ENCODE measurements around the gene DNAJB7.
A peak's percentile ranks its signal among the peaks of the same experiment; 100 is the strongest.

Gene DNAJB7

GRCh38 chr22:40819599-40820140 lies 42.2 kb downstream of the DNAJB7 start:
- Mint-ChIP-seq H3K4me1 (ENCODE audit: low read depth) (peaks cover 26% of the 10 kb centered on the region), H3K36me3 (ENCODE audit: low read depth) (peaks cover 7% of the 10 kb centered on the region), H3K4me3 (peak overlapping the region; percentile 85), H3K9me3 (no peaks in the 10 kb centered on the region), H3K27me3 (ENCODE audit: low read depth) (no peaks in the 10 kb centered on the region), H3K27ac (peak overlapping the region; percentile 63)

- Mint-ChIP-seq H3K36me3 (ENCODE audit: low read depth) (peaks cover 7% of the 10 kb centered on the region), H3K4me1 (ENCODE audit: low read depth) (peaks cover 26% of the 10 kb centered on the region), H3K27ac (peak within 1 kb of the TSS; percentile 91), H3K9me3 (no peaks in the 10 kb centered on the region), H3K4me3 (peak within 1 kb of the TSS; percentile 85), H3K27me3 (ENCODE audit: low read depth) (no peaks in the 10 kb centered on the region)
Observed at GRCh38 chr22:40818747-40819598, 42.9 kb downstream of the DNAJB7 start, which contains the start of gene SLC25A17. TSS of gene SLC25A17 (minus strand) at chr22:40819346. CDS start at chr22:40819248, 98 bp downstream.

- Mint-ChIP-seq H3K4me3 (peak overlapping the region; percentile 85), H3K36me3 (ENCODE audit: low read depth) (peaks cover 7% of the 10 kb centered on the region), H3K27me3 (ENCODE audit: low read depth) (no peaks in the 10 kb centered on the region), H3K4me1 (ENCODE audit: low read depth) (peaks cover 26% of the 10 kb centered on the region), H3K27ac (peak overlapping the region; percentile 91), H3K9me3 (no peaks in the 10 kb centered on the region)
Observed at GRCh38 chr22:40818192-40818746, 43.6 kb downstream of the DNAJB7 start.

DNA sequence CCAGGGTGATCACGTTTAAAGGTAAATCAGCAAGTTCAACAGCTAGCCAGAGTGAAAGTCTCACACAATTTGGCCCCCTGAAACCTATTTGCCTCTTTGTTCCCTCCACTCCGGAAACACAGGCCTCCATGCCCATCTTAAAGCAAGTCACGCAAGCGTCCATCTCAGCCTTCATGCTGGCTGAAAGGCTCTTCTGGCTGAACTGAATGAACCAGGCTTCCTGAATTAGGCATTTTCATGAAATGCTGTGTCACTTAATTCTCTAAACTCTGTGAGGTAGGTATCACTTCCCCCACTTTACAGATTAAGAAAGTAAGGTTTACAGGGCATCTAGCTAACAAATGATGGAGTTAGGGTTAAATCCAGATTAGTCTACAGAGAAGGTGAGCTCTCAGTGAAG lies 44.2 kb downstream of the DNAJB7 start:
- Mint-ChIP-seq H3K9me3 (no peaks in the 10 kb centered on the region), H3K4me3 (peak overlapping the region; percentile 85), H3K27me3 (ENCODE audit: low read depth) (no peaks in the 10 kb centered on the region), H3K36me3 (ENCODE audit: low read depth) (peaks cover 7% of the 10 kb centered on the region), H3K27ac (peak overlapping the region; percentile 70), H3K4me1 (ENCODE audit: low read depth) (peaks cover 26% of the 10 kb centered on the region)

DNA sequence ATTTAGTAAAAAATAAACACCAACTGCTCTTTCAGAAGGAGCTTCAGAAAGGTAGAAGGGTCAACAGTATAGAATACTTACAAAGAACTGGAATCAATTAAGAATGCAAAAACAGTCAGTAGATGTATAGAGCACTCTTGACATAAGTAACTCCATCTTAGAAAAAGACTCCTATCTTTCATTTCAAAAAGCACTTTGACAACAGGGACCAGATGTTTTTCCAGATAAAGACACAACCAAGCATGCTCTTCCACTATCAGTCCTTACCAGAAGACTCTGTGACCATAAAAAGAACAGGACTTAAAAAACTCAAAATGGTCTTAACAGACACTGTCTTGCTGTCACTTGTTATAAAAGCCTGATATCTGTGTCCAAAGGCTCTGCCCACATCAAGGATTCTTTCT lies 48.0 kb downstream of the DNAJB7 start:
- Mint-ChIP-seq H3K27me3 (ENCODE audit: low read depth) (no peaks in the 10 kb centered on the region), H3K9me3 (no peaks in the 10 kb centered on the region), H3K36me3 (ENCODE audit: low read depth) (peaks cover 12% of the 10 kb centered on the region), H3K4me3 (no peak overlapping the region), H3K4me1 (ENCODE audit: low read depth) (peaks cover 25% of the 10 kb centered on the region), H3K27ac (no peak overlapping the region)
